GM12878 (cell line): ENCODE data around the gene SUGCT. TPM values are rescaled to one million over a fixed set of nuclear protein-coding genes. Genes with fewer than 3 reads are reported as not detected.

Experiments used
- ATAC-seq: fragments of 200-7000 bp; cut with Tn5 transposase; 3 replicates; pipeline ENCODE4 v1.9.1; 2020; ENCODE audit warnings: mild to moderate bottlenecking, moderate library complexity
- BruUV-seq: library from RNA; stranded (reverse); fragments of 400-500 nt; replicated peaks from 2 replicates; lab custom pipeline; 2021; lab: Mats Ljungman, UMichigan
- CTCF ChIA-PET: fragments of 300-600 bp; sonication (Branson Sonifier 250); formaldehyde crosslinking; extraction: SDS; loops from one replicate; lab custom pipeline; 2021; ENCODE audit warnings: inconsistent platforms; lab: Yijun Ruan, JAX
- POLR2A ChIA-PET: fragments of 350-600 bp; formaldehyde crosslinking; extraction: SDS; loops from one replicate; lab custom pipeline; 2021; ENCODE audit warnings: inconsistent platforms; lab: Charles Lee
- RAD21 ChIA-PET: fragments of 300-600 bp; sonication (Branson Sonifier 250); formaldehyde crosslinking; loops from one replicate; lab custom pipeline; 2023; ENCODE audit warnings: antibody characterized with exemption; ENCODE audit not compliant: unreplicated experiment; lab: Charles Lee
- SMC1A ChIA-PET: fragments of 300-600 bp; sonication (Branson Sonifier 250); formaldehyde crosslinking; loops from one replicate; lab custom pipeline; 2023; ENCODE audit not compliant: unreplicated experiment, uncharacterized antibody; lab: Charles Lee
- DNase-seq: peaks from one replicate; pipeline ENCODE4 v3.0.0-alpha.2; 2011; ENCODE audit warnings: low read depth, low spot score
- FAIRE-seq: peaks from 3 replicates; lab custom pipeline; 2011; peaks lifted over from hg19 to GRCh38; lab: Jason Lieb, UNC
- H2AFZ ChIP-seq: 2 replicates; pipeline ENCODE4 v1.6.0; 2011; ENCODE audit warnings: low read depth, low read length, control low read depth; ENCODE audit not compliant: control insufficient read depth
- H3K27ac ChIP-seq: 2 replicates; pipeline ENCODE4 v1.5.1; 2011; ENCODE audit warnings: control low read depth; ENCODE audit not compliant: control insufficient read depth, insufficient read depth
- H3K27me3 ChIP-seq, 2 experiments: replicated peaks in 1 of 2; 2 replicates each; pipeline versions ENCODE4 v1.6.0 to v1.6.1; 2011; ENCODE audit warnings: low read length in 1 of 2; ENCODE audit not compliant: control insufficient read depth in 2 of 2, insufficient read depth in 2 of 2
- H3K36me3 ChIP-seq, 2 experiments: 2 replicates each; pipeline ENCODE4 v1.5.1; 2011; ENCODE audit warnings: low read length in 1 of 2; ENCODE audit not compliant: control insufficient read depth in 2 of 2, insufficient read depth in 2 of 2
- H3K4me1 ChIP-seq: 2 replicates; pipeline ENCODE4 v1.6.1; 2011; ENCODE audit warnings: mild to moderate bottlenecking, low read length, moderate library complexity, mixed read lengths; ENCODE audit not compliant: control insufficient read depth, insufficient read depth
- H3K4me2 ChIP-seq: 2 replicates; pipeline ENCODE4 v1.6.0; 2011; ENCODE audit warnings: control low read depth; ENCODE audit not compliant: control insufficient read depth, insufficient read depth
- H3K4me3 ChIP-seq: fragments of 200-600 bp; sonication (generic); 2 replicates; pipeline ENCODE4 v1.5.1; 2016
- H3K79me2 ChIP-seq: 2 replicates; pipeline ENCODE4 v1.6.0; 2011; ENCODE audit warnings: low read length; ENCODE audit not compliant: control insufficient read depth, insufficient read depth
- H3K9ac ChIP-seq: 2 replicates; pipeline ENCODE4 v1.8.0; 2011; ENCODE audit warnings: low read length, control low read depth, mixed read lengths; ENCODE audit not compliant: control insufficient read depth, insufficient read depth
- H3K9me3 ChIP-seq: replicated peaks from 3 replicates; pipeline ENCODE4 v1.5.1; 2011; ENCODE audit warnings: mild to moderate bottlenecking, low read length; ENCODE audit not compliant: control insufficient read depth, insufficient read depth
- H4K20me1 ChIP-seq: 2 replicates; pipeline ENCODE4 v1.6.0; 2011; ENCODE audit not compliant: control insufficient read depth, insufficient read depth
- CHD2 ChIP-seq: IDR thresholded peaks from 2 replicates; pipeline ENCODE4 v1.6.1; 2011; ENCODE audit warnings: low read depth, low read length, improper control_type of control experiment, borderline replicate concordance
- CREB1 ChIP-seq: IDR thresholded peaks from 2 replicates; pipeline ENCODE4 v1.6.1; 2012; ENCODE audit warnings: low read depth, mild to moderate bottlenecking, inconsistent platforms
- EGR1 ChIP-seq, 2 experiments: IDR thresholded peaks; 1 replicate in 1 of 2; 2 replicates in 1 of 2; pipeline ENCODE4 v1.6.1; 2011 to 2012; ENCODE audit warnings: low read depth in 2 of 2, low read length in 2 of 2, borderline replicate concordance in 1 of 2, mild to moderate bottlenecking in 1 of 2, moderate library complexity in 1 of 2
- FOS ChIP-seq: IDR thresholded peaks from 3 replicates; pipeline ENCODE4 v1.6.1; 2011; ENCODE audit warnings: borderline replicate concordance; ENCODE audit not compliant: insufficient read length; ENCODE audit errors: extremely low read depth
- HSF1 ChIP-seq: fragments of 150-350 bp; IDR thresholded peaks from 2 replicates; pipeline ENCODE4 v1.6.1; 2014; ENCODE audit warnings: mild to moderate bottlenecking, low read depth, low read length
- PML ChIP-seq: IDR thresholded peaks from 2 replicates; pipeline ENCODE4 v1.6.1; 2012; ENCODE audit warnings: low read length, inconsistent platforms
- RCOR1 ChIP-seq: conservative IDR thresholded peaks from 2 replicates; pipeline ENCODE4 v1.6.1; 2012; ENCODE audit warnings: low read depth, low read length, improper control_type of control experiment
- SMAD5 ChIP-seq: IDR thresholded peaks from 2 replicates; pipeline ENCODE4 v1.6.1; 2016; ENCODE audit warnings: antibody characterized with exemption, low read depth
- SMARCA5 ChIP-seq: fragments of 450-650 bp; IDR thresholded peaks from 2 replicates; pipeline ENCODE4 v1.6.1; 2017; ENCODE audit warnings: mild to moderate bottlenecking
- TAF1 ChIP-seq: IDR thresholded peaks from 2 replicates; pipeline ENCODE4 v1.6.1; 2011; ENCODE audit warnings: mild to moderate bottlenecking, low read depth, low read length, borderline replicate concordance
- ZBTB33 ChIP-seq: fragments of 450-650 bp; IDR thresholded peaks from 2 replicates; pipeline ENCODE4 v1.6.1; 2017; ENCODE audit warnings: mild to moderate bottlenecking
- ZSCAN29 ChIP-seq: fragments of 450-650 bp; IDR thresholded peaks from 2 replicates; pipeline ENCODE4 v1.6.1; 2017; ENCODE audit warnings: mild to moderate bottlenecking, moderate library complexity
- ZZZ3 ChIP-seq: IDR thresholded peaks from 2 replicates; pipeline ENCODE4 v1.6.1; 2011; ENCODE audit warnings: low read depth; ENCODE audit not compliant: control insufficient read depth, insufficient read length
- WGBS: methylation state at CpG from one replicate; pipeline ENCODE4 v1.1.6; 2016; ENCODE audit warnings: low lambda C conversion rate; ENCODE audit not compliant: insufficient replicate concordance, insufficient coverage; ENCODE audit errors: missing lambda C conversion rate; 5-methylcytosine and 5-hydroxymethylcytosine counted together
- in situ Hi-C: fragments of 300-500 bp; cut with MboI; formaldehyde crosslinking; loops from 9 replicates; pipeline ENCODE4 v1.14.3; 2018; ENCODE audit warnings: mixed read lengths
- intact Hi-C: fragments of 100-400 bp; cut with micrococcal nuclease; formaldehyde crosslinking; loops from one replicate; pipeline ENCODE4 v1.14.2; 2022; ENCODE audit not compliant: unreplicated experiment
- polyA plus RNA-seq, 11 experiments: library from polyadenylated mRNA; depleted of rRNA in 4 of 11; unstranded in 6 of 11; stranded (reverse) in 5 of 11; fragments of >200 nt; fragmentation: Nextera tagmentation in 4 of 11; fragmentation: Illumina TruSeq in 1 of 11; extraction: Ambion mirVana in 4 of 11; extraction: Trizol in 1 of 11; gene quantifications; 1 replicate in 1 of 11; 2 replicates in 10 of 11; pipeline versions ENCODE4 v1.2.1 to v1.2.3, GENCODE V29; 2011 to 2016; ENCODE audit warnings: inconsistent platforms in 2 of 11, missing spikeins in 2 of 11, low read depth in 1 of 11
- total RNA-seq, 4 experiments: library from RNA; depleted of rRNA in 3 of 4; stranded (reverse); fragments of >200 nt in 3 of 4; fragmentation: Illumina TruSeq in 1 of 4; extraction: Trizol in 1 of 4; gene quantifications; 2 replicates each; pipeline versions ENCODE4 v1.2.1 to v1.2.3, GENCODE V29; 2013 to 2021
- TF ChIP-seq, protein P1 (sequence below): IDR thresholded peaks from 2 replicates; pipeline ENCODE4 v1.6.1; 2011; ENCODE audit warnings: low read depth, low read length, improper control_type of control experiment, borderline replicate concordance

The SUGCT gene
- total and polyA plus RNA-seq, 10 of the 15 experiments (the other 5 are each of a cell fraction or from before 2014, with no cell fraction given): 0.08 to 1.2 (median 0.67) TPM; not detected in 1

GRCh38 chr7:40211276-40212003, 76.6 kb downstream of the SUGCT start:
- DNase-seq: no peak
- Histone ChIP-seq H3K9me3 (no peaks in the 10 kb centered on the region), H3K4me1 (no peaks in the 10 kb centered on the region), H2AFZ (no peak overlapping the region), H3K4me3 (no peak overlapping the region), H3K9ac (no peak overlapping the region), H3K27ac (no peak overlapping the region), H3K36me3 (no peaks in the 10 kb centered on the region), H3K79me2 (no peaks in the 10 kb centered on the region), H3K4me2 (no peak overlapping the region), H4K20me1 (no peaks in the 10 kb centered on the region), H3K27me3 (no peaks in the 10 kb centered on the region)
- ChIA-PET SMC1A (no interaction called here), POLR2A (no interaction called here), RAD21 (no interaction called here), CTCF (no interaction called here)
- FAIRE-seq: no peak
- in situ Hi-C loops: no loop called here
- ATAC-seq: no peak
- TF ChIP-seq FOS: no peak
- BruUV-seq: no TSS peak
- intact Hi-C loops: no loop called here
- 17% methylated on average over 5 of the region's 5 CpGs for WGBS

DNA sequence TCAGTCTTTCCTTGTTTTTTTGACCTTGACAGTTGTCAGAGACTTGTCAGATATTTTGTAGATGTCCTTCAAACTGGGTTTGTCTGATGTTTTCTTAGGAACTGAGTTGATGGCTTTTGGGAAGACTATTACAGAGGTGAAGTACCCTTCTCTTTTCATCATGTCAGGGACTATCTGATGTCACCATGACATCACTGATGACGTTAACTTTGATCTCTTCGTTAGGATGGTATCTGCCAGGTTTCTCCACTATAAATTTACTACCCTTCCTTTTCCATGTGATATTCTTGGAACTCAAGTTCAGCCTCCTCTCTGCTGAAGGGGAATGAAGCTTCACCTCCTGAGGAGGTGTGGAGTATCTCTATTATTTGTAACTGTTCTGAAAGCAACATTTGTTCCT, 78.5 kb downstream of the SUGCT start:
- POLR2A ChIA-PET: no interaction called here
- 61% methylated on average over 2 of the region's 2 CpGs for WGBS
- Histone ChIP-seq H4K20me1 (no peaks in the 10 kb centered on the region), H3K4me1 (no peaks in the 10 kb centered on the region), H3K9me3 (no peaks in the 10 kb centered on the region), H3K79me2 (no peaks in the 10 kb centered on the region), H3K4me2 (no peak overlapping the region), H3K36me3 (no peaks in the 10 kb centered on the region), H3K27ac (no peak overlapping the region), H3K27me3 (no peaks in the 10 kb centered on the region), H2AFZ (no peak overlapping the region), H3K4me3 (no peak overlapping the region), H3K9ac (no peak overlapping the region)
- DNase-seq: no peak
- SMC1A ChIA-PET: no interaction called here
- in situ Hi-C loops: no loop called here
- no peak for FAIRE-seq
- RAD21 ChIA-PET: no interaction called here
- no TSS peak for BruUV-seq
- CTCF ChIA-PET: no interaction called here
- intact Hi-C loops: no loop called here
- ATAC-seq: no peak
- TF ChIP-seq HSF1: no peak
- TF ChIP-seq RCOR1: no peak
- no peak for TF ChIP-seq CREB1
- TF ChIP-seq SMAD5: no peak
- no peak for TF ChIP-seq TAF1
- no peak for TF ChIP-seq CHD2
- no peak for TF ChIP-seq EGR1 (IDR thresholded peaks at IDR 0.05; ENCODE audit: borderline replicate concordance in 1 of 2, low read depth in 2 of 2, low read length in 2 of 2)
- TF ChIP-seq PML: no peak
- no peak for TF ChIP-seq ZBTB33
- TF ChIP-seq, protein P1, sequence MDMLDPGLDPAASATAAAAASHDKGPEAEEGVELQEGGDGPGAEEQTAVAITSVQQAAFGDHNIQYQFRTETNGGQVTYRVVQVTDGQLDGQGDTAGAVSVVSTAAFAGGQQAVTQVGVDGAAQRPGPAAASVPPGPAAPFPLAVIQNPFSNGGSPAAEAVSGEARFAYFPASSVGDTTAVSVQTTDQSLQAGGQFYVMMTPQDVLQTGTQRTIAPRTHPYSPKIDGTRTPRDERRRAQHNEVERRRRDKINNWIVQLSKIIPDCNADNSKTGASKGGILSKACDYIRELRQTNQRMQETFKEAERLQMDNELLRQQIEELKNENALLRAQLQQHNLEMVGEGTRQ: no peak
- no peak for TF ChIP-seq ZZZ3
- TF ChIP-seq ZSCAN29: no peak
- TF ChIP-seq SMARCA5: no peak
